HPDE6-E6E7 (cell line): Measurements from ENCODE around the gene LAPTM5.

Source experiments
- DNase-seq: peaks from one replicate; pipeline ENCODE4 v3.0.0; 2011; ENCODE audit warnings: missing footprints; ENCODE audit errors: extremely low spot score

LAPTM5 gene

GRCh38 chr1:30718636-30719405, 38.8 kb downstream of the LAPTM5 start:
- DNase-seq: peak; percentile 86

- DNase-seq: peak; percentile 94
These were observed 39.4 kb downstream of the LAPTM5 start for GRCh38 chr1:30718091-30718635.

- DNase-seq: no peak
These were observed 40.9 kb downstream of the LAPTM5 start for GRCh38 chr1:30716646-30717045.

GRCh38 chr1:30715886-30716285, 41.7 kb downstream of the LAPTM5 start:
- DNase-seq: no peak

- DNase-seq: no peak
These were observed 42.4 kb downstream of the LAPTM5 start for GRCh38 chr1:30715216-30715615.

GRCh38 chr1:30714536-30715090, 43.0 kb downstream of the LAPTM5 start:
- DNase-seq: no peak

GRCh38 chr1:30714025-30714424, 43.5 kb downstream of the LAPTM5 start:
- DNase-seq: no peak

- no peak for DNase-seq
These were observed 44.3 kb downstream of the LAPTM5 start for GRCh38 chr1:30713311-30713710.

GRCh38 chr1:30712583-30712982, 45.0 kb downstream of the LAPTM5 start:
- DNase-seq: no peak

GRCh38 chr1:30710407-30710806, 47.2 kb downstream of the LAPTM5 start:
- DNase-seq: no peak

- no peak for DNase-seq
These were observed 49.2 kb downstream of the LAPTM5 start for GRCh38 chr1:30708361-30708728.

GRCh38 chr1:30707412-30708360, 49.9 kb downstream of the LAPTM5 start:
- peak; percentile 79 for DNase-seq

- no peak for DNase-seq
These were observed 51.0 kb downstream of the LAPTM5 start for GRCh38 chr1:30706528-30706927.

GRCh38 chr1:30705698-30706097, 51.9 kb downstream of the LAPTM5 start:
- no peak for DNase-seq

- DNase-seq: no peak
These were observed 52.6 kb downstream of the LAPTM5 start for GRCh38 chr1:30704765-30705509.

GRCh38 chr1:30704271-30704670, 53.3 kb downstream of the LAPTM5 start:
- DNase-seq: no peak

GRCh38 chr1:30702823-30703222, 54.8 kb downstream of the LAPTM5 start:
- DNase-seq: no peak

- DNase-seq: no peak
These were observed 56.3 kb downstream of the LAPTM5 start for GRCh38 chr1:30701258-30701633.

- no peak for DNase-seq
These were observed 56.9 kb downstream of the LAPTM5 start for GRCh38 chr1:30700528-30701257.

- no peak for DNase-seq
These were observed 57.8 kb downstream of the LAPTM5 start for GRCh38 chr1:30699762-30700161.
